ENCODE results near the gene RBM20. TPM values are rescaled to one million over a fixed set of nuclear protein-coding genes. Genes with fewer than 3 reads are reported as not detected.

Gene RBM20
- total and polyA plus RNA-seq, 2 experiments from 2014 or later = 0.05 to 0.17 TPM

Small RNA genes lying within 50 kb of the gene (small RNA-seq; reads per million reads assigned to genes)
- not detected for gene RF00019 (ENCODE audit: low replicate concordance)
- gene RN7SKP288 (ENCODE audit: low replicate concordance) = not detected
- gene RNA5SP327 (ENCODE audit: low replicate concordance) = not detected

Other genes with a start within 250 kb of the RBM20 start
- gene DUSP5, start 146.4 kb upstream of the RBM20 start, total RNA-seq (2014; rRNA removed; shearing (Covaris generic)) = 35.0 and 35.9 TPM in 2 replicates
- 10.8 and 15.4 TPM in 2 replicates for gene DUSP5, start 146.4 kb upstream of the RBM20 start, polyA plus RNA-seq (2016; fragmentation: Nextera tagmentation; extraction: Ambion mirVana)
- gene SMC3, start 76.6 kb upstream of the RBM20 start, total RNA-seq (2014; rRNA removed; shearing (Covaris generic)) = 72.3 and 72.8 TPM in 2 replicates
- gene SMC3, start 76.6 kb upstream of the RBM20 start, polyA plus RNA-seq (2016; fragmentation: Nextera tagmentation; extraction: Ambion mirVana) = 237 and 320 TPM in 2 replicates
- 9.2 and 10.1 TPM in 2 replicates for gene PDCD4, start 227.6 kb downstream of the RBM20 start, total RNA-seq (2014; rRNA removed; shearing (Covaris generic))
- 13.7 and 18.0 TPM in 2 replicates for gene PDCD4, start 227.6 kb downstream of the RBM20 start, polyA plus RNA-seq (2016; fragmentation: Nextera tagmentation; extraction: Ambion mirVana)

Data from GM23338 (cell line).